IPS-20b (cell line): ENCODE data around the gene ADAMTS9.
A peak's percentile ranks its signal among the peaks of the same experiment; 100 is the strongest.

Experiments used
- H3K27ac ChIP-seq: one replicate; pipeline ENCODE4 v1.5.1; 2013; ENCODE audit warnings: low read length
- H3K27me3 ChIP-seq: 2 replicates; pipeline ENCODE4 v1.6.1; 2013; ENCODE audit warnings: mild to moderate bottlenecking, low read length, inconsistent platforms; ENCODE audit not compliant: insufficient read depth
- H3K36me3 ChIP-seq: 2 replicates; pipeline ENCODE4 v1.6.1; 2013; ENCODE audit warnings: low read depth, mild to moderate bottlenecking, inconsistent platforms, low read length, moderate library complexity; ENCODE audit not compliant: insufficient read depth
- H3K4me1 ChIP-seq: 2 replicates; pipeline ENCODE4 v1.6.1; 2013; ENCODE audit warnings: mild to moderate bottlenecking, control low read depth, inconsistent platforms, low read length, moderate library complexity; ENCODE audit not compliant: insufficient read depth
- H3K4me3 ChIP-seq: 2 replicates; pipeline ENCODE4 v1.5.1; 2013; ENCODE audit warnings: mild to moderate bottlenecking, low read length, inconsistent platforms
- H3K9ac ChIP-seq: 2 replicates; pipeline ENCODE4 v1.6.1; 2013; ENCODE audit warnings: low read depth, mild to moderate bottlenecking, inconsistent platforms, low read length, moderate library complexity
- H3K9me3 ChIP-seq: 2 replicates; pipeline ENCODE4 v1.6.1; 2013; ENCODE audit warnings: mild to moderate bottlenecking, low read depth, low read length, inconsistent platforms; ENCODE audit not compliant: insufficient read depth

The ADAMTS9 gene

GRCh38 chr3:64681827-64682226 is 6.0 kb downstream of the ADAMTS9 start:
- H3K9me3 ChIP-seq, result no peaks in the 10 kb centered on the region
- peak overlapping the region; percentile 45; the same call in 1 of the 2 replicates for H3K4me3 ChIP-seq
- no peaks in the 10 kb centered on the region for H3K36me3 ChIP-seq
- H3K27me3 ChIP-seq, result peaks cover 99% of the 10 kb centered on the region
- H3K9ac ChIP-seq, result no peak overlapping the region
- peaks cover 53% of the 10 kb centered on the region; the same call in 1 of the 2 replicates for H3K4me1 ChIP-seq
- no peak overlapping the region for H3K27ac ChIP-seq

- no peaks in the 10 kb centered on the region for H3K36me3 ChIP-seq
- no peaks in the 10 kb centered on the region for H3K9me3 ChIP-seq
- H3K27ac ChIP-seq, result no peak overlapping the region
- H3K4me1 ChIP-seq, result peaks cover 53% of the 10 kb centered on the region; the same call in 1 of the 2 replicates
- H3K4me3 ChIP-seq, result no peak overlapping the region
- H3K9ac ChIP-seq, result no peak overlapping the region
- peaks cover 94% of the 10 kb centered on the region for H3K27me3 ChIP-seq
These were observed 6.8 kb downstream of the ADAMTS9 start for GRCh38 chr3:64681015-64681414.

- H3K4me1 ChIP-seq, result peaks cover 53% of the 10 kb centered on the region; the same call in 1 of the 2 replicates
- H3K36me3 ChIP-seq, result no peaks in the 10 kb centered on the region
- H3K27me3 ChIP-seq, result peaks cover 88% of the 10 kb centered on the region
- H3K4me3 ChIP-seq, result no peak overlapping the region
- no peak overlapping the region for H3K27ac ChIP-seq
- H3K9me3 ChIP-seq, result no peaks in the 10 kb centered on the region
- H3K9ac ChIP-seq, result no peak overlapping the region
These were observed 7.5 kb downstream of the ADAMTS9 start for GRCh38 chr3:64680334-64680733.

- H3K27me3 ChIP-seq, result peaks cover 66% of the 10 kb centered on the region
- H3K4me3 ChIP-seq, result peak overlapping the region; percentile 56
- peaks cover 37% of the 10 kb centered on the region; the same call in 1 of the 2 replicates for H3K4me1 ChIP-seq
- no peaks in the 10 kb centered on the region for H3K9me3 ChIP-seq
- H3K36me3 ChIP-seq, result no peaks in the 10 kb centered on the region
- no peak overlapping the region for H3K27ac ChIP-seq
- no peak overlapping the region for H3K9ac ChIP-seq
These were observed 9.7 kb downstream of the ADAMTS9 start for GRCh38 chr3:64677961-64678716.

GRCh38 chr3:64676831-64677230 is 11.0 kb downstream of the ADAMTS9 start:
- Histone ChIP-seq H3K9ac (no peak overlapping the region), H3K36me3 (no peaks in the 10 kb centered on the region), H3K4me1 (peaks cover 28% of the 10 kb centered on the region; the same call in 1 of the 2 replicates), H3K27ac (no peak overlapping the region), H3K4me3 (no peak overlapping the region), H3K27me3 (peaks cover 53% of the 10 kb centered on the region), H3K9me3 (no peaks in the 10 kb centered on the region)

- H3K27ac ChIP-seq, result no peak overlapping the region
These were observed 12.0 kb downstream of the ADAMTS9 start for GRCh38 chr3:64675687-64676247.

GRCh38 chr3:64674591-64675076 is 13.2 kb downstream of the ADAMTS9 start:
- H3K27me3 ChIP-seq, result peaks cover 31% of the 10 kb centered on the region
- H3K9me3 ChIP-seq, result no peaks in the 10 kb centered on the region
- H3K9ac ChIP-seq, result no peak overlapping the region
- H3K4me1 ChIP-seq, result peaks cover 15% of the 10 kb centered on the region; the same call in 1 of the 2 replicates
- H3K36me3 ChIP-seq, result no peaks in the 10 kb centered on the region
- H3K27ac ChIP-seq, result no peak overlapping the region
- no peak overlapping the region for H3K4me3 ChIP-seq

More at GRCh38 chr3:64675687-64676247, 12.0 kb downstream of the ADAMTS9 start:
- no peak overlapping the region for H3K4me3 ChIP-seq
- H3K9me3 ChIP-seq, result no peaks in the 10 kb centered on the region
- H3K27me3 ChIP-seq, result peaks cover 43% of the 10 kb centered on the region
- H3K9ac ChIP-seq, result no peak overlapping the region
- peaks cover 23% of the 10 kb centered on the region; the same call in 1 of the 2 replicates for H3K4me1 ChIP-seq
- no peaks in the 10 kb centered on the region for H3K36me3 ChIP-seq

GRCh38 chr3:64673159-64673715 is 14.6 kb downstream of the ADAMTS9 start:
- Histone ChIP-seq H3K9ac (no peak overlapping the region), H3K9me3 (no peaks in the 10 kb centered on the region), H3K27me3 (peaks cover 17% of the 10 kb centered on the region; the same call in 1 of the 2 replicates)

GRCh38 chr3:64668582-64669510 is 19.0 kb downstream of the ADAMTS9 start:
- H3K9ac ChIP-seq, result no peak overlapping the region
- no peaks in the 10 kb centered on the region for H3K4me1 ChIP-seq
- H3K27ac ChIP-seq, result no peak overlapping the region

More at GRCh38 chr3:64673159-64673715, 14.6 kb downstream of the ADAMTS9 start:
- Histone ChIP-seq H3K4me1 (peaks cover 6% of the 10 kb centered on the region; the same call in 1 of the 2 replicates), H3K36me3 (no peaks in the 10 kb centered on the region), H3K27ac (no peak overlapping the region), H3K4me3 (no peak overlapping the region)

GRCh38 chr3:64667887-64668581 is 19.8 kb downstream of the ADAMTS9 start:
- Histone ChIP-seq H3K4me1 (no peaks in the 10 kb centered on the region), H3K36me3 (no peaks in the 10 kb centered on the region), H3K9ac (no peak overlapping the region), H3K4me3 (no peak overlapping the region), H3K27me3 (no peaks in the 10 kb centered on the region), H3K9me3 (no peaks in the 10 kb centered on the region), H3K27ac (no peak overlapping the region)

More at GRCh38 chr3:64668582-64669510, 19.0 kb downstream of the ADAMTS9 start:
- Histone ChIP-seq H3K36me3 (no peaks in the 10 kb centered on the region), H3K9me3 (no peaks in the 10 kb centered on the region), H3K4me3 (no peak overlapping the region), H3K27me3 (no peaks in the 10 kb centered on the region)
